Muscle layer of colon (tissue), 2 donors: ENCODE results near the gene TLE4.
"Not testable (repeated sequence)": the region's sequence is repeated elsewhere in the genome, so short reads cannot be mapped to it uniquely, and the experiment has no call there.

Source experiments
- H3K27ac ChIP-seq: one replicate; pipeline ENCODE4 v1.7.0; 2013; ENCODE audit warnings: low read depth, mild to moderate bottlenecking, low read length, moderate library complexity
- H3K27me3 ChIP-seq, 2 donors: one replicate each; pipeline ENCODE4 v1.7.0; 2013; ENCODE audit warnings: low read length in 2 of 2, mild to moderate bottlenecking in 2 of 2; ENCODE audit not compliant: insufficient read depth in 2 of 2, control insufficient read depth in 1 of 2
- H3K36me3 ChIP-seq: one replicate; pipeline ENCODE4 v1.7.0; 2013; ENCODE audit warnings: mild to moderate bottlenecking, low read length; ENCODE audit not compliant: insufficient read depth
- H3K4me1 ChIP-seq: one replicate; pipeline ENCODE4 v1.7.0; 2013; ENCODE audit warnings: mild to moderate bottlenecking, low read length; ENCODE audit not compliant: insufficient read depth
- H3K4me3 ChIP-seq, 2 donors: one replicate each; pipeline ENCODE4 v1.7.0; 2013; ENCODE audit warnings: low read length in 2 of 2, low read depth in 1 of 2, mild to moderate bottlenecking in 1 of 2, moderate library complexity in 1 of 2
- H3K9ac ChIP-seq: one replicate; pipeline ENCODE4 v1.7.0; 2013; ENCODE audit warnings: low read length
- H3K9me3 ChIP-seq: one replicate; pipeline ENCODE4 v1.7.0; 2013; ENCODE audit warnings: mild to moderate bottlenecking, low read length
- donor health status: abdominal sarcoma.
- donor health status: Adenocarcinoma of cecum.

TLE4 gene

GRCh38 chr9:79644601-79645000 lies 72.8 kb downstream of the TLE4 start:
- no peaks in the 10 kb centered on the region for H3K36me3 ChIP-seq
- H3K9me3 ChIP-seq = no peaks in the 10 kb centered on the region
- no peak overlapping the region for H3K4me3 ChIP-seq
- H3K27me3 ChIP-seq = no peaks in the 10 kb centered on the region
- no peaks in the 10 kb centered on the region for H3K4me1 ChIP-seq
- no peak overlapping the region for H3K9ac ChIP-seq
- no peak overlapping the region for H3K27ac ChIP-seq

- H3K9me3 ChIP-seq = no peaks in the 10 kb centered on the region
- H3K9ac ChIP-seq = no peak overlapping the region
- H3K27me3 ChIP-seq = no peaks in the 10 kb centered on the region
- no peak overlapping the region for H3K27ac ChIP-seq
- H3K4me1 ChIP-seq = no peaks in the 10 kb centered on the region
- no peak overlapping the region for H3K4me3 ChIP-seq
- H3K36me3 ChIP-seq = no peaks in the 10 kb centered on the region
Observed at GRCh38 chr9:79645110-79645509, 73.3 kb downstream of the TLE4 start.

- no peaks in the 10 kb centered on the region for H3K9me3 ChIP-seq
- H3K27ac ChIP-seq = no peak overlapping the region
- H3K4me3 ChIP-seq = no peak overlapping the region
- no peaks in the 10 kb centered on the region for H3K36me3 ChIP-seq
- no peaks in the 10 kb centered on the region for H3K27me3 ChIP-seq
- H3K4me1 ChIP-seq = no peaks in the 10 kb centered on the region
- no peak overlapping the region for H3K9ac ChIP-seq
Observed at GRCh38 chr9:79646096-79646495, 74.3 kb downstream of the TLE4 start.

GRCh38 chr9:79651251-79651795 lies 79.6 kb downstream of the TLE4 start:
- H3K36me3 ChIP-seq = no peaks in the 10 kb centered on the region
- no peak overlapping the region for H3K4me3 ChIP-seq
- H3K9me3 ChIP-seq = no peaks in the 10 kb centered on the region
- no peak overlapping the region for H3K27ac ChIP-seq
- no peaks in the 10 kb centered on the region for H3K27me3 ChIP-seq
- peaks cover 8% of the 10 kb centered on the region for H3K4me1 ChIP-seq
- H3K9ac ChIP-seq = no peak overlapping the region

- Histone ChIP-seq H3K4me3 (no peak overlapping the region), H3K4me1 (peaks cover 8% of the 10 kb centered on the region), H3K9ac (no peak overlapping the region), H3K27ac (no peak overlapping the region), H3K27me3 (no peaks in the 10 kb centered on the region), H3K36me3 (peaks cover 5% of the 10 kb centered on the region), H3K9me3 (no peaks in the 10 kb centered on the region)
Observed at GRCh38 chr9:79652598-79652997, 80.8 kb downstream of the TLE4 start.

GRCh38 chr9:79654591-79655382 lies 83.0 kb downstream of the TLE4 start:
- not testable (repeated sequence) for H3K36me3 ChIP-seq, H3K27me3 ChIP-seq, H3K4me1 ChIP-seq, H3K9me3 ChIP-seq, H3K4me3 ChIP-seq, H3K9ac ChIP-seq, H3K27ac ChIP-seq

- no peak overlapping the region for H3K9ac ChIP-seq
- no peaks in the 10 kb centered on the region for H3K27me3 ChIP-seq
- no peak overlapping the region for H3K27ac ChIP-seq
- no peaks in the 10 kb centered on the region for H3K9me3 ChIP-seq
- H3K4me1 ChIP-seq = peaks cover 8% of the 10 kb centered on the region
- peaks cover 5% of the 10 kb centered on the region for H3K36me3 ChIP-seq
- H3K4me3 ChIP-seq = no peak overlapping the region
Observed at GRCh38 chr9:79655551-79655950, 83.8 kb downstream of the TLE4 start.

- Histone ChIP-seq H3K9me3 (no peaks in the 10 kb centered on the region), H3K9ac (no peak overlapping the region), H3K36me3 (peaks cover 5% of the 10 kb centered on the region), H3K4me3 (no peak overlapping the region), H3K27ac (no peak overlapping the region), H3K27me3 (no peaks in the 10 kb centered on the region), H3K4me1 (peaks cover 8% of the 10 kb centered on the region)
Observed at GRCh38 chr9:79656169-79656568, 84.4 kb downstream of the TLE4 start.

GRCh38 chr9:79657891-79658290 lies 86.1 kb downstream of the TLE4 start:
- H3K9me3 ChIP-seq = no peaks in the 10 kb centered on the region
- no peak overlapping the region for H3K9ac ChIP-seq
- H3K27me3 ChIP-seq = no peaks in the 10 kb centered on the region
- H3K4me3 ChIP-seq = no peak overlapping the region
- H3K36me3 ChIP-seq = peaks cover 5% of the 10 kb centered on the region
- peaks cover 15% of the 10 kb centered on the region for H3K4me1 ChIP-seq
- no peak overlapping the region for H3K27ac ChIP-seq

GRCh38 chr9:79658926-79659325 lies 87.2 kb downstream of the TLE4 start:
- Histone ChIP-seq H3K36me3 (peaks cover 5% of the 10 kb centered on the region), H3K27me3 (no peaks in the 10 kb centered on the region), H3K4me1 (peaks cover 20% of the 10 kb centered on the region), H3K4me3 (no peak overlapping the region), H3K9me3 (no peaks in the 10 kb centered on the region), H3K9ac (no peak overlapping the region), H3K27ac (no peak overlapping the region)

GRCh38 chr9:79660615-79661014 lies 88.8 kb downstream of the TLE4 start:
- Histone ChIP-seq H3K4me3 (no peak overlapping the region), H3K27ac (no peak overlapping the region), H3K36me3 (peaks cover 5% of the 10 kb centered on the region), H3K4me1 (peaks cover 17% of the 10 kb centered on the region), H3K9ac (no peak overlapping the region), H3K9me3 (no peaks in the 10 kb centered on the region), H3K27me3 (no peaks in the 10 kb centered on the region)

GRCh38 chr9:79661279-79661678 lies 89.5 kb downstream of the TLE4 start:
- Histone ChIP-seq H3K4me1 (peaks cover 13% of the 10 kb centered on the region), H3K9ac (no peak overlapping the region), H3K36me3 (peaks cover 5% of the 10 kb centered on the region), H3K9me3 (no peaks in the 10 kb centered on the region), H3K27ac (no peak overlapping the region), H3K4me3 (no peak overlapping the region), H3K27me3 (no peaks in the 10 kb centered on the region)
